ENCODE results near the gene SATL1. TPM values are rescaled to one million over a fixed set of nuclear protein-coding genes. Genes with fewer than 3 reads are reported as not detected.

SATL1 gene
- total RNA-seq, 1 experiment from 2014 or later: not detected

DNA sequence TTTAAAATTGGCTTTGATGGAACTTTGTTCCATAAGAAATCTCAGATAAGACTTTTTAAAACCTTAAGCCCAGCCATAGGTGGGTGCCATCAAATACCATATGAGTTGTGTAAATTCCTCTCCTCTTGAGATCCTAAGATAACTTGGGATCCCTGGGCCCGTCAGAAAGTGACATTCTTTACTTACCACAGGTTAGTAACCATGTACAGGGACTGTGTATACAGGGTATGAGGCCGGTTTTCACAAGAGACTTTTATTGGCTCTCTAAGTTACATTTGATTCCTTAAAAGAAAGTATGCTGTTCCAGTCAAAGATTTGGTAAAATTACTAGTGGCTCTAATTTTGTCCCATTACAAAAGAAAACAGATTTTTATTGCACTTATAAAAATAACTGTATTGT, 129.8 kb downstream of the SATL1 start:
- Histone ChIP-seq H3K27me3 (ENCODE audit: insufficient read depth, low read length) (no peaks in the 10 kb centered on the region), H3K27ac (ENCODE audit: low read depth, low read length) (no peak overlapping the region), H3K9me3 (ENCODE audit: control insufficient read depth in 1 of 2, insufficient read depth in 1 of 2, low read depth in 1 of 2, low read length in 2 of 2) (no peaks in the 10 kb centered on the region), H3K36me3 (ENCODE audit: control insufficient read depth in 1 of 2, insufficient read depth in 2 of 2, low read length in 2 of 2) (no peaks in the 10 kb centered on the region), H4K20me1 (ENCODE audit: insufficient read depth) (no peaks in the 10 kb centered on the region), H3K4me3 (replicated peaks in 1 of 2; ENCODE audit: low read depth in 1 of 2, low read length in 2 of 2) (no peak overlapping the region), H3K9me2 (ENCODE audit: insufficient read depth) (no peaks in the 10 kb centered on the region), H3K9ac (ENCODE audit: low read length) (no peak overlapping the region), H3K79me2 (ENCODE audit: insufficient read depth, low read length) (no peaks in the 10 kb centered on the region), H2AFZ (ENCODE audit: low read depth, low read length, poor library complexity, severe bottlenecking) (no peak overlapping the region), H3K4me1 (ENCODE audit: control insufficient read depth in 1 of 2, insufficient read depth in 2 of 2, low read length in 2 of 2) (no peaks in the 10 kb centered on the region), H3K4me2 (ENCODE audit: low read length) (no peak overlapping the region)
- BruUV-seq (replicated peaks): no TSS peak
- ChIA-PET RAD21 (ENCODE audit: low non-redundant PET in 1 of 2, low total read pairs in 2 of 2, uncharacterized antibody in 2 of 2, unreplicated experiment in 2 of 2) (no interaction called here), POLR2A (no interaction called here), CTCF (interaction anchor here (1.3 kb wide), 1 partner anchor 431 kb away, joined by 3 read pairs; no protein-coding TSS in a partner anchor)
- TF ChIP-seq CEBPB (IDR thresholded peaks at IDR 0.05; ENCODE audit: low read depth) (no peak), SIN3A (IDR thresholded peaks at IDR 0.05; ENCODE audit: low read depth) (no peak), EZH2 (IDR thresholded peaks at IDR 0.05) (no peak), CBX3 (IDR thresholded peaks at IDR 0.05; ENCODE audit: low read depth) (no peak), ZFX (IDR thresholded peaks at IDR 0.05) (no peak), EZH2phosphoT487 (IDR thresholded peaks at IDR 0.05; ENCODE audit: borderline replicate concordance) (no peak), POLR2AphosphoS5 (IDR thresholded peaks at IDR 0.05; ENCODE audit: low read depth, low read length) (no peak), YY1 (IDR thresholded peaks at IDR 0.05; ENCODE audit: extremely low read depth, insufficient replicate concordance, low read depth, low read length) (no peak), ELF1 (IDR thresholded peaks at IDR 0.05; ENCODE audit: borderline replicate concordance, low read depth) (no peak), SP1 (IDR thresholded peaks at IDR 0.05; ENCODE audit: low read depth) (no peak), SRF (IDR thresholded peaks at IDR 0.05; ENCODE audit: low read depth) (no peak), FOSL1 (IDR thresholded peaks at IDR 0.05; ENCODE audit: low read depth) (no peak), POLR2A (IDR thresholded peaks at IDR 0.05; ENCODE audit: borderline replicate concordance, extremely low read depth, insufficient read depth, insufficient read length) (no peak)
- TF ChIP-seq, protein P1, sequence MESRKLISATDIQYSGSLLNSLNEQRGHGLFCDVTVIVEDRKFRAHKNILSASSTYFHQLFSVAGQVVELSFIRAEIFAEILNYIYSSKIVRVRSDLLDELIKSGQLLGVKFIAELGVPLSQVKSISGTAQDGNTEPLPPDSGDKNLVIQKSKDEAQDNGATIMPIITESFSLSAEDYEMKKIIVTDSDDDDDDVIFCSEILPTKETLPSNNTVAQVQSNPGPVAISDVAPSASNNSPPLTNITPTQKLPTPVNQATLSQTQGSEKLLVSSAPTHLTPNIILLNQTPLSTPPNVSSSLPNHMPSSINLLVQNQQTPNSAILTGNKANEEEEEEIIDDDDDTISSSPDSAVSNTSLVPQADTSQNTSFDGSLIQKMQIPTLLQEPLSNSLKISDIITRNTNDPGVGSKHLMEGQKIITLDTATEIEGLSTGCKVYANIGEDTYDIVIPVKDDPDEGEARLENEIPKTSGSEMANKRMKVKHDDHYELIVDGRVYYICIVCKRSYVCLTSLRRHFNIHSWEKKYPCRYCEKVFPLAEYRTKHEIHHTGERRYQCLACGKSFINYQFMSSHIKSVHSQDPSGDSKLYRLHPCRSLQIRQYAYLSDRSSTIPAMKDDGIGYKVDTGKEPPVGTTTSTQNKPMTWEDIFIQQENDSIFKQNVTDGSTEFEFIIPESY (IDR thresholded peaks at IDR 0.05; ENCODE audit: extremely low read depth, insufficient replicate concordance, low read length): no peak
- TF ChIP-seq, protein P2, sequence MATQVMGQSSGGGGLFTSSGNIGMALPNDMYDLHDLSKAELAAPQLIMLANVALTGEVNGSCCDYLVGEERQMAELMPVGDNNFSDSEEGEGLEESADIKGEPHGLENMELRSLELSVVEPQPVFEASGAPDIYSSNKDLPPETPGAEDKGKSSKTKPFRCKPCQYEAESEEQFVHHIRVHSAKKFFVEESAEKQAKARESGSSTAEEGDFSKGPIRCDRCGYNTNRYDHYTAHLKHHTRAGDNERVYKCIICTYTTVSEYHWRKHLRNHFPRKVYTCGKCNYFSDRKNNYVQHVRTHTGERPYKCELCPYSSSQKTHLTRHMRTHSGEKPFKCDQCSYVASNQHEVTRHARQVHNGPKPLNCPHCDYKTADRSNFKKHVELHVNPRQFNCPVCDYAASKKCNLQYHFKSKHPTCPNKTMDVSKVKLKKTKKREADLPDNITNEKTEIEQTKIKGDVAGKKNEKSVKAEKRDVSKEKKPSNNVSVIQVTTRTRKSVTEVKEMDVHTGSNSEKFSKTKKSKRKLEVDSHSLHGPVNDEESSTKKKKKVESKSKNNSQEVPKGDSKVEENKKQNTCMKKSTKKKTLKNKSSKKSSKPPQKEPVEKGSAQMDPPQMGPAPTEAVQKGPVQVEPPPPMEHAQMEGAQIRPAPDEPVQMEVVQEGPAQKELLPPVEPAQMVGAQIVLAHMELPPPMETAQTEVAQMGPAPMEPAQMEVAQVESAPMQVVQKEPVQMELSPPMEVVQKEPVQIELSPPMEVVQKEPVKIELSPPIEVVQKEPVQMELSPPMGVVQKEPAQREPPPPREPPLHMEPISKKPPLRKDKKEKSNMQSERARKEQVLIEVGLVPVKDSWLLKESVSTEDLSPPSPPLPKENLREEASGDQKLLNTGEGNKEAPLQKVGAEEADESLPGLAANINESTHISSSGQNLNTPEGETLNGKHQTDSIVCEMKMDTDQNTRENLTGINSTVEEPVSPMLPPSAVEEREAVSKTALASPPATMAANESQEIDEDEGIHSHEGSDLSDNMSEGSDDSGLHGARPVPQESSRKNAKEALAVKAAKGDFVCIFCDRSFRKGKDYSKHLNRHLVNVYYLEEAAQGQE (IDR thresholded peaks at IDR 0.05; ENCODE audit: low read depth): no peak
- TF ChIP-seq, protein P3, sequence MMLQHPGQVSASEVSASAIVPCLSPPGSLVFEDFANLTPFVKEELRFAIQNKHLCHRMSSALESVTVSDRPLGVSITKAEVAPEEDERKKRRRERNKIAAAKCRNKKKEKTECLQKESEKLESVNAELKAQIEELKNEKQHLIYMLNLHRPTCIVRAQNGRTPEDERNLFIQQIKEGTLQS (IDR thresholded peaks at IDR 0.05): no peak
- no peak for ATAC-seq
- no peak for DNase-seq (ENCODE audit: low read depth, low spot score)
- intact Hi-C loops (cut with micrococcal nuclease): no loop called here

All from HCT116 (cell line).